Cortex of kidney (tissue), 1 donor: ENCODE measurements around the gene MSI2.

Experiments used
- DNase-seq: peaks from one replicate; lab custom pipeline; 2025; lab: John Stamatoyannopoulos, UW

Gene MSI2

GRCh38 chr17:57439651-57440050 is 183.3 kb downstream of the MSI2 start:
- no peak for DNase-seq

- no peak for DNase-seq
Observed at GRCh38 chr17:57440522-57441269, 184.4 kb downstream of the MSI2 start.

GRCh38 chr17:57441270-57441600 is 184.9 kb downstream of the MSI2 start:
- no peak for DNase-seq

- no peak for DNase-seq
Observed at GRCh38 chr17:57442401-57442823, 186.1 kb downstream of the MSI2 start.

GRCh38 chr17:57442914-57443571 is 186.7 kb downstream of the MSI2 start:
- DNase-seq: no peak

GRCh38 chr17:57443781-57444180 is 187.5 kb downstream of the MSI2 start:
- no peak for DNase-seq

- DNase-seq: no peak
Observed at GRCh38 chr17:57444682-57445450, 188.5 kb downstream of the MSI2 start.

- DNase-seq: no peak
Observed at GRCh38 chr17:57445772-57446472, 189.6 kb downstream of the MSI2 start.

- no peak for DNase-seq
Observed at GRCh38 chr17:57447357-57447989, 191.2 kb downstream of the MSI2 start.

- no peak for DNase-seq
Observed at GRCh38 chr17:57447990-57448758, 191.9 kb downstream of the MSI2 start.

GRCh38 chr17:57448759-57449283 is 192.5 kb downstream of the MSI2 start:
- no peak for DNase-seq

GRCh38 chr17:57451191-57451590 is 194.9 kb downstream of the MSI2 start:
- no peak for DNase-seq

GRCh38 chr17:57451643-57452042 is 195.3 kb downstream of the MSI2 start:
- no peak for DNase-seq

- DNase-seq: no peak
Observed at GRCh38 chr17:57453841-57454425, 197.6 kb downstream of the MSI2 start.

- DNase-seq: no peak
Observed at GRCh38 chr17:57454729-57455062, 198.4 kb downstream of the MSI2 start.

- DNase-seq: no peak
Observed at GRCh38 chr17:57455063-57455914, 199.0 kb downstream of the MSI2 start.

- no peak for DNase-seq
Observed at GRCh38 chr17:57456622-57457021, 200.3 kb downstream of the MSI2 start.

- no peak for DNase-seq
Observed at GRCh38 chr17:57457188-57457587, 200.9 kb downstream of the MSI2 start.

- DNase-seq: no peak
Observed at GRCh38 chr17:57458718-57459285, 202.5 kb downstream of the MSI2 start.
